GM19468 (cell line): Measurements from ENCODE around the gene TUBA1B.

Experiments
- ATAC-seq: cut with Tn5 transposase; IDR thresholded peaks from one replicate; pipeline ENCODE4 v1.9.1; 2021; ENCODE audit warnings: mild to moderate bottlenecking, moderate library complexity, moderate number of reproducible peaks; ENCODE audit not compliant: unreplicated experiment; ENCODE audit errors: extremely low read depth

TUBA1B gene

DNA sequence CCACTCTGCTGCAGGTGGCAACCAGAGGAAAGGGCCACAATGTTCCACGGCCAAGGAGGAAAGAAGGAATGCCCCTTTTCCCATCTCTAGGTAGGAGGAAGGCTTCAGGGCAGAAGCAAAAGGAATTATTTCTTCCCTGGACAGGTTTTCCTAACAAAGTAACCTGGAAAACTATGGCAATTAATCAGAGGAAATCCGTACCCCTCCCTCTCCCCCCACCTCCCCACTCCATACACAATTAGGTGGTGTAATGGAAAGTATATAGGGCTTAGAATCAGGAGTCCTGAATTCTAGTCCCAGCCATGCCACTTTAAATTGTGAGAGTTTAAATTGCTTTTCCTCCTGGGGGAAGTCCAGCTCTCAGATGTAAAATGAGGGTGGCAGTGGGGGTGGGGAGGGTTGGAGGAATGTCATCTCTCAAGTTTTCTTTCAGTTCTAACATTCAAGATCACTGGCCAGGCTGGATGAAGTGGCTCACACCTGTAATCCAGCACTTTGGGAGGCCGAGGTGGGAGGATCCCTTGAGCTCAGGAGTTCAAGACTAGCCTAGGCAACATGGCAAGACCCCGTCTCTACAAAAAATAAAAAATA lies 38.3 kb downstream of the TUBA1B start:
- no peak for ATAC-seq

- no peak for ATAC-seq
Measured at GRCh38 chr12:49092086-49092815, 38.9 kb downstream of the TUBA1B start.

GRCh38 chr12:49091836-49092085 lies 39.4 kb downstream of the TUBA1B start:
- ATAC-seq = no peak

DNA sequence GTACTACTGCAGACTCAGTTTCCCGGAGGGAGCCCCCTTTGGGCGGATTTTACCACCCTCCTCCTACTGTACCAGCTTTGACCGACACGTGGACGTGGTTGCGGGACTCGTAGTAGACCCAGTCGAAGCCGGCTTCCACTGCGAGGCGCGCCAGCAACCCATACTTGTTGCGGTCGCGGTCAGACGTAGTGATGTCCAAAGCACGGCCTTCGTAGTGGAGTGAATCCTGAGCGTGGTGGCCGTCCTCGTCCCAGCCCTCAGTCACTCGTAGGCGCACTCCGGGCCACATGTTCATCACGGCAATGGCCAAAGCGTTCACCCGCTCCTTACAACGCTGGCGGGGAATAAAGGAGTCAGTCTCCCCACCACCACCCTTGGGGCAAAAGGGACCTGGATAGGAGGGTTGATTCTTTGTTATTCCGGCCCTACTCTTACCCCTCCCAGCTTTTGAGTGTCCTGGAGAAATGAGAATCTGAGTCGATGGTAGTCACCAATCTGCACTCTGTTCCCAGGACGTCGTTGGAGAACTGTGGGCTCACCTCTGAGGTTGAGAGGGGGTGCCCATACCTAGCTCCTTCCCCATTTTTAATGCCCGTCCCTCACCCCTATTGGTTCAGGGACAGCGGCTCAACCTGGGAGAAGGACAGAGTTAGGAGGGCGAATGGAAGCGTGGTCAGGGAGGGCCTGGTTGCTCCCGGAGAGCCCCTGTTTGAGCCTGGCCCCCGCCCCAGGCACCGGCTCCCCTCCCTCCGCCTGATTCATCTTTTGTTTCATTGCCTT lies 39.9 kb downstream of the TUBA1B start:
- ATAC-seq = no peak

GRCh38 chr12:49089821-49090773 lies 41.1 kb downstream of the TUBA1B start:
- ATAC-seq = no peak

- ATAC-seq = no peak
Measured at GRCh38 chr12:49088932-49089330, 42.3 kb downstream of the TUBA1B start.

- no peak for ATAC-seq
Measured at GRCh38 chr12:49088150-49088931, 42.9 kb downstream of the TUBA1B start.

GRCh38 chr12:49086116-49086515 lies 45.1 kb downstream of the TUBA1B start:
- ATAC-seq = no peak

GRCh38 chr12:49084438-49084837 lies 46.8 kb downstream of the TUBA1B start:
- no peak for ATAC-seq

DNA sequence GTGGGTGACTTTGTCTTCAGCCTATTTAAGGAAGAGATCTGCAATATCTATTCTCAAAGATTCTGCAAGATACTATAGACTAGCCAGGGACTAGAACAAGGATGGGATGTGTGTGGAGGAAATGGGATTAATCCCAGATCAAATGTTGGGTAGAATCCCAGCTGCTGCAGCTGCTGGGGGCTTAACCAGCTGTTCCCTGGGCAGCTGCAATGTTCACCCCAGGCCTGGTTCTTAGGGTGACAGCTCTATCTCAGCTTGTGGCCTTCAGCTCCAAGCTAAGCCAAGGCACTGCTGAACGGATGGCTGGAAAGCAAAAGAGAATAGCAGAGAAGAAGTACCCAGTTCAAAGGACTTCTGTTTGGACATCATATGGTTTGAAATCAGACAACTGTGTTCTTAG lies 51.4 kb downstream of the TUBA1B start:
- ATAC-seq = no peak
